ENCODE data around the gene CASKIN1. TPM values are rescaled to one million over a fixed set of nuclear protein-coding genes. Genes with fewer than 3 reads are reported as not detected.

Gene CASKIN1
- total RNA-seq, 1 experiment from 2014 or later = 7.9 TPM

DNA sequence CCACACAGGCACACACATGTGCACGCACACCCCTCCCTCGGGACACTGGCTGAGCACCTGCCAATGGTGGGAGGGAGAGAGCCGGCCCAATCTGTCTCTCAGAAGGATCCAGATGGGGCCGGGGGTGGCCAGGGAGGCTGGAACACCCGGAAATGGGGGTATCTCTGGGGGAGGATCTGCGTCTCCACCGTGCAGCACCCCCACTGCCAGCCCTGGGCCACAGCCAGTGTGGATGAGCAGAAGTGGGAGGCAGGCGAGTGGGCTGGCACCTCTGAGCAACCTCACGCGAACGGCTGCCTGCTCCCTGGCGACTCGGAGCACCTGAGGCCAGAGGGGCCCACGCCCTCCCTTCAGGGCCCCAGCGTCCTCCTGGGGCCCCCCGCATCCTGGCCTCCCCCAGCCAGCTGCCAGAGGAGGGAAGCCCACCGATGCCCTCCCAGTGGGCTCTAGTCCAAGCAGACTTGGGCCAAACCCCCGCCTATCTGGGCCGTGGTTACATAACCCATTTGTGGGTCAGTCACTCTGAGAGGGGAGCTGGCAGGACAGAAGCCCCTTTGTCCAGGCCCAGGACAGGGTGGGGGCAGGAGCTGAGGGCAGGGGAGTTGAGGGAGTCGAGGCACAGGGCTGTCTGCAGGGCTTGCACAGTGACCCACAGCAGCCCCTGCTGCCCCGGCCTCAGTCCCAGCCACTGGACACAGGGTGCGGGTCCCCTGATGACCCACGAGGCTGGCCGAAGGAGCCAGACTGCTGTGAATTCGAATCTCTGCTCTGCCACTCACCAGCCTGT lies 5.6 kb downstream of the CASKIN1 start:
- TF ChIP-seq, protein P1, sequence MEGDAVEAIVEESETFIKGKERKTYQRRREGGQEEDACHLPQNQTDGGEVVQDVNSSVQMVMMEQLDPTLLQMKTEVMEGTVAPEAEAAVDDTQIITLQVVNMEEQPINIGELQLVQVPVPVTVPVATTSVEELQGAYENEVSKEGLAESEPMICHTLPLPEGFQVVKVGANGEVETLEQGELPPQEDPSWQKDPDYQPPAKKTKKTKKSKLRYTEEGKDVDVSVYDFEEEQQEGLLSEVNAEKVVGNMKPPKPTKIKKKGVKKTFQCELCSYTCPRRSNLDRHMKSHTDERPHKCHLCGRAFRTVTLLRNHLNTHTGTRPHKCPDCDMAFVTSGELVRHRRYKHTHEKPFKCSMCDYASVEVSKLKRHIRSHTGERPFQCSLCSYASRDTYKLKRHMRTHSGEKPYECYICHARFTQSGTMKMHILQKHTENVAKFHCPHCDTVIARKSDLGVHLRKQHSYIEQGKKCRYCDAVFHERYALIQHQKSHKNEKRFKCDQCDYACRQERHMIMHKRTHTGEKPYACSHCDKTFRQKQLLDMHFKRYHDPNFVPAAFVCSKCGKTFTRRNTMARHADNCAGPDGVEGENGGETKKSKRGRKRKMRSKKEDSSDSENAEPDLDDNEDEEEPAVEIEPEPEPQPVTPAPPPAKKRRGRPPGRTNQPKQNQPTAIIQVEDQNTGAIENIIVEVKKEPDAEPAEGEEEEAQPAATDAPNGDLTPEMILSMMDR (conservative IDR thresholded peaks at IDR 0.05) = no peak
- no peak overlapping the region for H3K18ac ChIP-seq (ENCODE audit: insufficient read length, low read depth, low read length)
- Mint-ChIP-seq H3K4me3 (no peak overlapping the region), H3K27ac (no peak overlapping the region), H3K36me3 (ENCODE audit: insufficient read depth in 1 of 3, low read depth in 3 of 3) (no peaks in the 10 kb centered on the region), H3K9me3 (no peaks in the 10 kb centered on the region), H3K27me3 (ENCODE audit: low read depth) (peaks cover 2% of the 10 kb centered on the region), H3K4me1 (peaks cover 4 to 6% of the 10 kb centered on the region in 2 experiments; a peak in 1 of 4 replicates)
- peaks cover 7% of the 10 kb centered on the region for H3K23me2 ChIP-seq (ENCODE audit: insufficient read length, low read depth, low read length, poor library complexity, severe bottlenecking)
- no peak overlapping the region for H2AK5ac ChIP-seq (ENCODE audit: insufficient read length, low read length)
- H4K20me1 ChIP-seq (ENCODE audit: control insufficient read depth, insufficient read depth, insufficient read length) = no peaks in the 10 kb centered on the region
- no peak overlapping the region for H4K5ac ChIP-seq (ENCODE audit: insufficient read length, low read depth, low read length)
- DNase-seq = no peak
- H2AFZ ChIP-seq (ENCODE audit: low read length) = no peak overlapping the region
- H2BK15ac ChIP-seq (ENCODE audit: low read depth, low read length) = no peak overlapping the region
- H3K4me1 ChIP-seq (ENCODE audit: insufficient read depth, low read length) = no peaks in the 10 kb centered on the region
- no peak overlapping the region for H3K14ac ChIP-seq (ENCODE audit: insufficient read depth, low read length)
- no peak overlapping the region for H4K8ac ChIP-seq (replicated peaks; ENCODE audit: insufficient read length, low read depth, low read length)
- H3T11ph ChIP-seq (ENCODE audit: low read length) = no peak overlapping the region
- H3K79me2 ChIP-seq (ENCODE audit: insufficient read depth, low read length) = no peaks in the 10 kb centered on the region
- no peak overlapping the region for H3K23ac ChIP-seq (ENCODE audit: insufficient read length, low read depth, low read length)
- no peak overlapping the region for H2BK5ac ChIP-seq (ENCODE audit: insufficient read length, low read length)
- H3K27me3 ChIP-seq (ENCODE audit: insufficient read depth, low read length) = no peaks in the 10 kb centered on the region
- no peak overlapping the region for H2BK12ac ChIP-seq (ENCODE audit: insufficient read length, low read depth, low read length)
- no peak overlapping the region for H3K56ac ChIP-seq (ENCODE audit: insufficient read length, low read depth, low read length)
- no CpG with 5 or more reads among the region's 25 CpGs for WGBS (ENCODE audit: extremely low coverage, insufficient read length, low lambda C conversion rate)
- no peak overlapping the region for H2BK120ac ChIP-seq (ENCODE audit: low read depth, low read length, poor library complexity, severe bottlenecking)
- no peak overlapping the region for H3K27ac ChIP-seq (ENCODE audit: insufficient read length, low read depth, low read length)
- H3K4me2 ChIP-seq (ENCODE audit: insufficient read depth, insufficient read length, low read length) = no peak overlapping the region
- no peak overlapping the region for H3K9ac ChIP-seq (ENCODE audit: extremely low read depth, insufficient read length, low read length)
- no peak overlapping the region for H2BK20ac ChIP-seq (ENCODE audit: low read depth, low read length, poor library complexity, severe bottlenecking)
- H3K4ac ChIP-seq (ENCODE audit: low read depth, low read length) = no peak overlapping the region
- no peaks in the 10 kb centered on the region for H3K79me1 ChIP-seq (ENCODE audit: insufficient read depth, low read depth, low read length, poor library complexity, severe bottlenecking)
- no peaks in the 10 kb centered on the region for H3K9me3 ChIP-seq (ENCODE audit: control insufficient read depth, low read depth, low read length)
- H4K91ac ChIP-seq (ENCODE audit: insufficient read length, low read depth, low read length) = no peak overlapping the region

Measured in H9 (cell line).